GM19351 (cell line): ENCODE data around the gene OTC.

Source experiments
- ATAC-seq: cut with Tn5 transposase; IDR thresholded peaks from one replicate; pipeline ENCODE4 v1.9.1; 2021; ENCODE audit warnings: mild to moderate bottlenecking, moderate library complexity; ENCODE audit not compliant: unreplicated experiment

The OTC gene

DNA sequence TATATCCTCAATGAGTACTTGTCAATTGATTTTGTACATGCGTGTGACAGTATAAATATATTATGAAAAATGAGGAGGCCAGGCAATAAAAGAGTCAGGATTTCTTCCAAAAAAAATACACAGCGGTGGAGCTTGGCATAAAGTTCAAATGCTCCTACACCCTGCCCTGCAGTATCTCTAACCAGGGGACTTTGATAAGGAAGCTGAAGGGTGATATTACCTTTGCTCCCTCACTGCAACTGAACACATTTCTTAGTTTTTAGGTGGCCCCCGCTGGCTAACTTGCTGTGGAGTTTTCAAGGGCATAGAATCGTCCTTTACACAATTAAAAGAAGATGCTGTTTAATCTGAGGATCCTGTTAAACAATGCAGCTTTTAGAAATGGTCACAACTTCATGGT is at the start of gene OTC:
OTC (plus strand) TSS at position 243 of the 400 bp plus-strand sequence; CDS start at position 336, 93 bp downstream.
- no peak for ATAC-seq

DNA sequence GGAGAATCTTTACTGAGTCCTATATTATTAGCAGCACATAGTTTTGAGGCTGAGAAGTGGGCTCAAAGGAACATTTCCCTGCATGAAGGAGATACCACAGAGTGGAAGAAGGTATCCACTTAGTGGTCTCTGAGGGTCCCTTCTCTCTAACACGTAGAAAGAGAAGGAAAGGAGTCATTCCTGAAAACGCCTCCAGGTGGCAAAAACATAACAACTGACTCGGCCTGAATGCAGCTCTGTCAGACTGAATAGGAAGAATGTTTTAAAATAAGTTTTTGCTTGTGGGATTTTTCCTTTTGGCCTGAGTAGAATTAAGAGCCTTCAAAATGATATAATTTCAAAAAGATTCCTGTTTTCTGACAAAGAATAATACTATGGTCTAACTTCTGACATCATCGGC is 48.4 kb upstream of the OTC start:
- ATAC-seq, result no peak

DNA sequence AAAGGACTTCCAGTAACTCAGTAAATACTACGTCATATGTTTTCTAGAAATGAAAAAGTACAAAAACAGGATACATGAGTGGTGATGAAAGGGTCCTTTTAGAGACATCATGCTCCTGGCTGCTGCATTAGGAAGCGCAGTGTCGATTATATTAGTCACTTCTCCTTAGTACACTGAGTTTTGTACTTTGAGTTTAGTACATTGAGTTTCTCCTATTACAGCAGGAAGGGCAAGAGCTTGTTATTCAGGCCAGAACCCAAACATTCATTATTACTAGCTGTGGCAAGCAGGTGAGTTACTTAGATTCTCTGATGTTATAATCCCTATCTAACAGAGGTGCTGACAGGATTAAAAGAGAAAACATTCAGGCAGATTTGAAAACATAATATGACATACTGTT is 46.4 kb upstream of the OTC start:
- ATAC-seq, result no peak

DNA sequence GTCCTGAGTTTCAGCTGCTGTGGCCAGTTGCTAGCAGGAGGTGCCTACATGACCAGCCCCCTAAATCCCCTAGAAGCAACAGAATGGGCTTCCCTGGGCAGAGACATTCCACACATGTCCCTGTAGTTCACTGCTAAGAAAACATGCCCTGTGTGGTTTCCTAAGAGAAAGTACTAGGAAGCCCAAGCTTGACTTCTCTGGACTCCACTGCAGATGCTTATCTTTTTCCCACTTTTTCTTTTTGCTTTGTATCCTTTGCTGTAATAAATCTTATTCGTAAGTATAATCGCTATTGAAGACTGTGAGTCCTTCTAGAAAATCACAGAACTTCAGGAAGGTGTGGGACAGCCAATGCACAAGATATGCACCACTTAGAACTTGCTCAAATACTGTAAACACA is 40.7 kb upstream of the OTC start:
- ATAC-seq, result no peak

- no peak for ATAC-seq
Measured at GRCh38 chrX:38312436-38312835, 40.0 kb upstream of the OTC start.

- no peak for ATAC-seq
Measured at GRCh38 chrX:38313190-38313589, 39.2 kb upstream of the OTC start.

GRCh38 chrX:38315186-38315585 is 37.2 kb upstream of the OTC start:
- ATAC-seq, result no peak

DNA sequence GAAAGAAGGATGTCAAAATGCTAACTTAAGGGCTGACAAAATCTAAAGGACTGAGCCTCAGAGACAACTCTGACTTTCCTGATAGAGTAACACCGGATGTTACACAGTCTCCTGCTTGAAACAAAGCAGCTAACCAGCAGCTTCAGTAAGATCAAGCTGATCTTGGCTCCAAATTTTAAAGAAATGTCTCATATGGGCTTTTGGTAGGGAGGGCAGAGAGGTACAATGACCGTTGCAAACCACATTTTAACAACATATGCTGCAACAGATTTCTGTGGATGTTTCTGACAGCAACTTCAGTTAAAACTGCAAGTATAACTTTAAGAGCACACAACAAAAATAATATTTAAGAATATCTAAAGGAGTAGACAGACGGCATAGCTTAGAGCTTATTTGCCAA is 34.2 kb upstream of the OTC start:
- no peak for ATAC-seq

DNA sequence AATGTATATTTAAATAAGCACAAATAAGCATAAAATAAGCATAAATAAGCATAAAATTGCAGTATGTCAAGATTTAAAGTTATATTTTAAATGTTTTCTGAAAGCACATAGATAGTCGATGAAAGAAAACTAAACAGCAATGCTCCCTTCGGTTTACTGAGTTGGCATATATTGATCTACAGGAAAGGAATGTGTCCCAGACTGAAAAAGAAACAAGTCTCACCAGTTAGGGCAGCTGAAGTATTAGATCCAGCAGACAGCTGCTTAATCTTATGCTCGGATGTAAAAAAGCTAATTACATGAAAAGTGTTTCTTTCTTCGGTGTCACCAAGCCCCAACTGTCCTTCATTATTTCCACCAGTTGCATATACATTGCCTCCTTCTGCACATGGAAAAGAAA is 33.8 kb upstream of the OTC start:
- no peak for ATAC-seq

DNA sequence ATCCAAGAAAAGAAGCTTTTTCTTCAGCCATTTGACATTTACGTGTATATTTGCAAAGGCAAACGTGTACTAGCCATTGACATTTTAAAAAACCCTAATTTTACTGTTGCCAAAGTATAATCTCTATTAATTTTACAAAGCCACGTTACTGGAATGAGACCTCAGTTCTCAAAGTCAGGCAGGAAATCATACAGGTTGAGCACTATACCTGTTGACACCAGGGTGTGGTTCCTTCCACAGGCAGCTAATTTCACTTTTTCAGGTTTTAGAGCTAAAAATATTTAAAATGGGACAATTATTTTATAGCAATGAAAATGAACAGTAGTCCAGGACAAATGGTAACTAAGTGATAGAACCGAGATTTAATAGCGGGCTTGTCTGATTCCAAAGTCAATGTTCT is 31.6 kb upstream of the OTC start:
- no peak for ATAC-seq

DNA sequence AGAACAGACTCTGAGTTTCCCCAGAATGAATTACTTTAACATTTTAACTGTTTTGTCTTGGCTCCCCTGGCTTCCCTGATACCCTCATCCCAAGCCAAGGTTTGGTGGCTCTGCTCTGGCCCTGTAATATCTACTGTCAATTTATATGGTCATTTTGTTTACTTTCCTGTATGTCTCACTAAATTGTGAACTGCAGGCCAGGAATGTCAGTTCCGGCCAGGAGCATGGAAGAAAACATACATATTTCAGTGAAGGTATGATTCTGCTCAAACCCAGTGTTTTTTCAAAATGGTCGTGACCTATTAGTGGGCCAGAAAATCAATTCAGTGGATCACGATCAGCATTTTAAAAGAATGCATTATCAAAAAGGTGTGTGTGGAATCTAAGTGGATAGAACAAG is 26.3 kb upstream of the OTC start:
- ATAC-seq, result no peak

- ATAC-seq, result peak; percentile 91
Measured at GRCh38 chrX:38327007-38327774, 25.2 kb upstream of the OTC start, which contains the start of gene RPGR. Gene RPGR, minus strand, starts transcription at chrX:38327509. Its CDS starts 142 bp downstream, at chrX:38327367.

DNA sequence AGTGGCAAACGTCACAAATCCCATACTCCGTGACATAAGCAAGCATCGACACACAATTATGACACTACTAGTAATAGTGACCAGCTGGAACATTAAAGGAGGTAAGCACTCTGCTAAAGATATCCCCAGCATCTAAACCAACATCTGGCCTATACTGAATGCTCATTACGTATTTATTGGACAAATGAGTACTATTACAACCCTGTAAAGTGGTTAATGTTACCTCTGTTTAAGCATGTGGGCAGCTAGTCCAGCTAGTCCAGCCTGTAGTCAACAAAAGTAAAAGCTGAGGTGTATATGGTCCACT is 24.7 kb upstream of the OTC start:
- no peak for ATAC-seq

DNA sequence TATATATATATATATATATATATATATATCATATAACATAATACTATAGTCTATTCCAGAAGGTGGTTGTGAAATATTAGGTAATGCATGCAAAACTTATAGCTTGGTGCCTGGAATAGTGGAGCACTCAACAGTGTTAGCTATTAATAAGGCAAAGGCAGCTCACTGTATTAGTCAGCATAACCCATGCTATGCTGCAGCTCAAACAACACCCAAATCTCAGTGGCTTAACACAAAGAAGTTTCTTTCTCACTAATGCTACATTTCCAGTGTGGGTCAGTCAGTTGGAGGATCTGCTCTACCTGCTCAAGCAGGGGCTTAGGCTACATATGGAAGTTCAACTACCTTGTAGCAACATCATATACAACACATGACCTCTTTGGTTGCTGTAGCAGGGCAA is 19.9 kb upstream of the OTC start:
- ATAC-seq, result peak; percentile 85

GRCh38 chrX:38335382-38335781 is 17.0 kb upstream of the OTC start:
- no peak for ATAC-seq

- ATAC-seq, result no peak
Measured at GRCh38 chrX:38336538-38337240, 15.7 kb upstream of the OTC start.

DNA sequence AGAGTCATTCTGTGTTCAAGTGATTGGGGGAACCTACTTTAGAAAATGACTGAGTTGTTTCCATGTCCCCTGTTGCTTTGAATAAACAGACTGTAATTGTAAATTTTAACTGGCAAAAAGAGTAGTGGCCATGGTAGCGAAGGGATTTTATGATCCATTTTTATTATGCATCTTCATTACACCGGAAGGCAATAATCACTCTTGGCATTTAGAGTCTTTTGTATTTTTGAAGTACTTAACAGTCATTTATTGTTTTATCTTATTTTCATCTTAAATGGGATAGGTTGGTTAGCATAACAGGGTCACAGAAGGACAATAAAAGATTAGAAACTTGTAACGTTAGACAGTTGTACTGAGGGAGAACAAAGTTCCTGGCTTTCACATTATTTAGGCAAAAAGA is 11.0 kb upstream of the OTC start:
- ATAC-seq, result no peak

- no peak for ATAC-seq
Measured at GRCh38 chrX:38342853-38343778, 9.3 kb upstream of the OTC start.

DNA sequence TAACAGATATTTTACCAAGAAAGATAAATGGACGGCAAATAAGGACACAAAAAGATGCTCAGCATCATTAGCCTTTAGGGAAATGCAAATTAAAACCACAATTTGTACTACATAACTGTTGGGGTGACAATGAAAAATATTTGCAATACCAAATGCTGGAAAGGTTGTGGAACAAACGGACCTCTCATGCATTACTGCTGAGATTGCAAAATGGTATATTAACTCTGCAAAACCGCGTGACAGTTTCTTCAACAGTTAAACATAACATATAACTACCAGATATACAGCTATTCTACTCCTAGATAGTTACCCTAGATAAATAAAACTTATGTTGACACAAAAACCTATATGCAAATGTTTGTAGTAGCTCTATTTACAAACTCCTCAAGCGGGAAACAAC is 6.3 kb upstream of the OTC start:
- no peak for ATAC-seq

DNA sequence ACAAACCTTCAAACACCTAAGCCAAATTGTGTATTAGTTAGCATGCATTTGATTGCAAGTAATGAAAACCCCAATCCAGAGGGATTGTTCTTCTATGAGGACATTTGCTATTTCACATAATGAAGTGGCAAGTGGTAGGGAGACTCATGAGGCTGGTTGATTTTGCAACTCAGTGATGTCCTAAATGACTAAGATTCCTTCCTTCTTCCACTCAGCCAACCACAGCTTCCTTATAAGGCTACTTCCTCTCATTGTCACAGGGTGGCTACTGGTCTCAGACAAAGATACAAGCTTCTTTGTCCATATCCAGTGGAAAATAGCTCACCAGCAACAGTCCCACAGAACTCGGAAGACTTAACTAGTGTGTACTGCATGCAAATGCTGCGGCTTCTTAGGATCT is 5.3 kb upstream of the OTC start:
- peak; percentile 84 for ATAC-seq

- ATAC-seq, result no peak
Measured at GRCh38 chrX:38351346-38351745, 1.1 kb upstream of the OTC start.

DNA sequence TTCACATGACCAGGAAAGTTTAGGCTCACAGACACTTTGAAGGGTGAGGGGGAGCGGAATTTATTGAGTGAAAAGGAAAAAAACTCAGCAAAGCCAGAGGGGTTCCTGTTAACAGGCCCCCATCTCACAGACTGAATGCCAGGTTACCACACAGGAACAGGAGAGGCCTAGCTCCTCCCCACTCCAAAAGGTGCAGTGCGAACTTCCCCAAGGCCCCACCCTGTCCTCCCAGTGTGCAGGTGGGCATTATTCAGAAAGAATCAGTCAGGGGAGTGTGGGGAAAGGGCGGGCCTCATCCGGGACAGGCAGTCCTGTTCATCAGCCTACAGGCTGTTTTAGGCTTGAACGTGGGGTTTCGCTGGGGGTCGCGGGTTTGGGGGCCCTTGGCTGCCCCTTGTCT is 4.0 kb downstream of the OTC start:
- ATAC-seq, result no peak
